AG09309 (cell line): ENCODE results near the gene LUC7L2.
"Not testable (repeated sequence)": the region's sequence is repeated elsewhere in the genome, so short reads cannot be mapped to it uniquely, and the experiment has no call there.

Source experiments
- DNase-seq: peaks from one replicate; pipeline ENCODE4 v3.0.0-alpha.2; 2010; ENCODE audit warnings: low read depth
- H3K4me3 ChIP-seq: 2 replicates; pipeline ENCODE4 v1.5.1; 2011; ENCODE audit warnings: mild to moderate bottlenecking, low read depth, low read length, moderate library complexity; ENCODE audit not compliant: control insufficient read depth
- CTCF ChIP-seq: IDR thresholded peaks from 2 replicates; pipeline ENCODE4 v1.5.1; 2011; ENCODE audit warnings: mild to moderate bottlenecking, low read depth, low read length, inconsistent platforms; ENCODE audit not compliant: insufficient read depth, control insufficient read depth; ENCODE audit errors: missing control alignments

The LUC7L2 gene

DNA sequence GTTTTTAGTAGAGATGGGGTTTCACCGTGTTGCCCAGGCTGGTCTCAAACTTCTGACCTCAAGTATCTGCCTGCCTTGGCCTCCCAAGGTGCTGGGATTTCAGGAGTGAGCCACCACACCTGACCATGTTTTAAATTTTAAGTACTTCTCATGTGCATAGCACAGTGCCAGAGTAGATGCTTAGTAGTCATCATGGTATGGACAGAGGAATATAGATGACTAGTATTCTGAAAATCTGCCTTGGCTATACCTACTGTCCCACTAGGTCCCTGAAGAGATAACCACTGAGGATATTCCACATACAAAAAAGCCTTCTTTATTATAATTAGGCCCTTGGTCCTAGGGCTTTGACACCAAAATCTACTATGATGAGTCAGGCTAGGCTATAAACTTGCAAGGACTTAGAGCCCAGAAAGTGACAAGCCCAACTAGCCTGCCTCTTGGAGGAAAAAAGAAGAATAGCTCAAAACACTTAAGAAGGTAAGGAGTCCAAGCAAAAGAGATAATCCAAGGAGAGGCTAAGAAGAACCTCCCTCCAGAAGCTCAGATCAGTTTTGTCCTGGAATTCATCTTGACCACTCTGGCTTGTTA, 34.0 kb downstream of the LUC7L2 start:
- H3K4me3 ChIP-seq: no peak overlapping the region
- no peak for DNase-seq
- no peak for TF ChIP-seq CTCF

DNA sequence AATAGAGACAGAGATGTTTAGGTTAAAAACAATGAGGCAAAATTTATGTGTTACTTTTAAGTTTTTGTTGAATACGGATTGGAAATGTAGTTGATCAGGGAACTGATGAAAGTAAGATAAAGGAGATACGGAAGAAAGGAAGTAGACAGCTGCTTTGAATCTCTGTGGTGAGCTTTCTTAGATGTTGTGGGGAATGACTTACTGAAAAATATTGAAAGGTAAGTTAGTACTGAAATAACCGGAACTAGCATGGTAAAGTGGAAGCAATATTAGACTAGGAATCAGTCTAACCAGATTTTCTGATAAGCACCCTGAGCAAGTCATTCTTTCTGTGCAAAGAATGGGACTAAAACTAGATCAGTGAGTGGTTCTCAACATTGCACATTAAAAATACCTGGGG, 34.8 kb downstream of the LUC7L2 start:
- TF ChIP-seq CTCF: no peak
- no peak for DNase-seq
- no peak overlapping the region for H3K4me3 ChIP-seq

- no peak for DNase-seq
- no peak for TF ChIP-seq CTCF
- no peak overlapping the region for H3K4me3 ChIP-seq
Measured at GRCh38 chr7:139396323-139396951, 36.7 kb downstream of the LUC7L2 start.

- no peak for TF ChIP-seq CTCF
- no peak for DNase-seq
- no peak overlapping the region for H3K4me3 ChIP-seq
Measured at GRCh38 chr7:139397192-139397591, 37.5 kb downstream of the LUC7L2 start.

GRCh38 chr7:139403601-139404000, 43.9 kb downstream of the LUC7L2 start:
- no peak overlapping the region for H3K4me3 ChIP-seq
- DNase-seq: no peak
- TF ChIP-seq CTCF: no peak

DNA sequence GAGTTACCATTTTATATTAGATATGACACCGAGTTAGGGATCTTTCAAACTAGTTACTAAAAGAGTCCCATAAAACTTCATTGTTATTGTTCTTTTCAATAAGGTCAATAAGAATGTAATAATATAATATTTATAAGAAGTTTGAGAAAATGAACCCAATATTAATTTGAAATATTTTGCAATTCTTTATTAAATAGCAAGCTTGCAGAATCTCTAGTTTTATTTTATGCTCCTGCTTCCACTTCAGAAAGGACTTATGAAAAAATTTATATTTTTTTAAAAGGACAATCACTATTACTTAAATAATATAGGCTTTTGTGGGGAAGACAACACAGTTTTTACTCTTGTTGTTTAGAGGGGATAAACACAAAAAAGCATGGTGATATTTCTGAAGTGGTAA, 47.9 kb downstream of the LUC7L2 start:
- DNase-seq: no peak
- no peak for TF ChIP-seq CTCF
- no peak overlapping the region for H3K4me3 ChIP-seq

DNA sequence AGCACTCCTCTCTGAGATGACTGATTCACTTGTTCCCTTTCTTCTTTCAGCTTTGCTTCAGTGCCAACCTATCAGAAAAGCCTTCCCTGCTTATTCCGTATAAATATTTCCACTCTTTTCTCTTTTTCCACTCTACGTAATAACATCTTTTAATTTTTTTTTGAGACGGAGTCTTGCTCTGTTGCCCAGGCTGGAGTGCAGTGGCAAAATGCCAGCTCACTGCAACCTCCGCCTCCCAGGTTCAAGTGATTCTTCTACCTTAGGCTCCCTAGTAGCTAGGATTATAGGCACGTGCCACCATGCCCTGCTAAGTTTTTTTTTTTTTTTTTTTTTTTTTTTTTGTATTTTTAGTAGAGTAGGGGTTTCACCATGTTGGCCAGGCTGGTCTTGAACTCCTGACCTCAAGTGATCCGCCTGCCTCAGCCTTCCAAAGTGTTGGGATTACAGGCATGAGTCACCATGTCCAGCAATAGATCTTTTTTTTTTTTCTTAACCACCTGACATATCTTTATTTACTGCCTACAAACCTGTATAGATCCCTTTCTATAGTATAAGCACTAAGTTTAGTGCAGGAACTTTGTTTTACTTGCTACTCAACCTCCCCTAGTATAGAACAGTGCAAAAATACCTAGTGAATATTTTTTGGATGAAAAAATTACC, 55.2 kb downstream of the LUC7L2 start:
- not testable (repeated sequence) for H3K4me3 ChIP-seq, DNase-seq
